ENCODE measurements around the gene WHRN. TPM values are rescaled to one million over a fixed set of nuclear protein-coding genes. Genes with fewer than 3 reads are reported as not detected.

Gene WHRN
- total RNA-seq, 1 donor from 2014 or later, result 1.1 TPM

- Histone ChIP-seq H3K4me2 (no peak overlapping the region), H3F3A (ENCODE audit: low read depth) (no peaks in the 10 kb centered on the region), H2AFZ (replicated peaks) (no peak overlapping the region), H3K4me3 (no peak overlapping the region), H3K4me1 (no peaks in the 10 kb centered on the region), H4K20me1 (ENCODE audit: low read depth) (no peaks in the 10 kb centered on the region), H3K9ac (no peak overlapping the region), H3K27ac (no peak overlapping the region), H3K9me3 (ENCODE audit: low read depth) (no peaks in the 10 kb centered on the region), H3K36me3 (no peaks in the 10 kb centered on the region), H3K79me2 (ENCODE audit: low read depth) (no peaks in the 10 kb centered on the region), H3K27me3 (no peaks in the 10 kb centered on the region)
- DNase-seq (ENCODE audit: low spot score), result no peak
- H3K27ac Mint-ChIP-seq, result no peak overlapping the region
- no peak overlapping the region for H3K4me3 Mint-ChIP-seq
- no peak for TF ChIP-seq EZH2 (IDR thresholded peaks at IDR 0.05)
- no peak for TF ChIP-seq EZH2phosphoT487 (IDR thresholded peaks at IDR 0.05)
- no peak for TF ChIP-seq CTCF (IDR thresholded peaks at IDR 0.05)
- H3K4me1 Mint-ChIP-seq, result peaks cover 4% of the 10 kb centered on the region
- H3K9me3 Mint-ChIP-seq, result peaks cover 5% of the 10 kb centered on the region
- H3K36me3 Mint-ChIP-seq, result no peaks in the 10 kb centered on the region
- H3K27me3 Mint-ChIP-seq (ENCODE audit: insufficient read depth, low read depth), result peaks cover 3% of the 10 kb centered on the region
Measured at GRCh38 chr9:114551750-114552685, 46.7 kb upstream of the WHRN start.

DNA sequence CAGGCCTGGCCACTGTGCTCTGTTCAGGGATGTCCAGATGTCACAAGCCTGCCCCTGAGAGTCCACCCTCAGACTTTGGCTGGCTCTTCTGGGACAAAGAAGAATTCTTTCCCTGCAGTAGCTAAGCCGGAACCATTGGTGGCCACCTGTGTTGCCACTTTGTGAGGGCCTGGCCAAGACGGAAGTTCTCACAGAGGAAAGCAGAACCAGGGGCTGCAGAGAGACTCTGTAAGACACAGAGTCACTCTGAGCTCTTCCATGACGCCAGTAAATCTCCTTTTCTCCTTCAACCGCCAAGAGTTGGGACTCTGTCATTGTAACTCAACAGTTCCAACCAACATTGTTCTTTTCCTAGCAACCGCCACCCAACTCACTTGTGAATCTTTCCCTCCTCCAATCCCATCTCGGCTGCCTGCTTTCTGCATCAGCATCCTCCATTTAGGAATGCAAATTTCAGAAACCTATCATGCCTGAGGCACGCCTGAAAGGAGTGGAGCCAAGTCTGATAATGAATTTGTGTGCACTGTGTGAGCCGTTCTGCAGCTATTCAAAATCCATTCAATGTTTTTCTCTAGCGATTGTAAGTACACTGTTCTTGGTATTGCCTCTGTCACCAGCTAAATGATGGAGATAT, 44.5 kb upstream of the WHRN start:
- H3K36me3 ChIP-seq, result no peaks in the 10 kb centered on the region
- H3K27ac Mint-ChIP-seq, result no peak overlapping the region
- H3K4me3 ChIP-seq, result no peak overlapping the region
- TF ChIP-seq CTCF (IDR thresholded peaks at IDR 0.05) (no peak), EZH2phosphoT487 (IDR thresholded peaks at IDR 0.05) (no peak), EZH2 (IDR thresholded peaks at IDR 0.05) (no peak)
- no peaks in the 10 kb centered on the region for H4K20me1 ChIP-seq (ENCODE audit: low read depth)
- no peaks in the 10 kb centered on the region for H3K9me3 ChIP-seq (ENCODE audit: low read depth)
- H3K27ac ChIP-seq, result no peak overlapping the region
- no peak for DNase-seq (ENCODE audit: low spot score)
- no peaks in the 10 kb centered on the region for H3K79me2 ChIP-seq (ENCODE audit: low read depth)
- peaks cover 5% of the 10 kb centered on the region for H3K27me3 ChIP-seq
- peak overlapping the region; percentile 53 for H2AFZ ChIP-seq (replicated peaks)
- H3K4me3 Mint-ChIP-seq, result no peak overlapping the region
- H3K9me3 Mint-ChIP-seq, result no peaks in the 10 kb centered on the region
- H3K4me1 Mint-ChIP-seq, result peaks cover 4% of the 10 kb centered on the region
- H3K36me3 Mint-ChIP-seq, result no peaks in the 10 kb centered on the region
- H3F3A ChIP-seq (ENCODE audit: low read depth), result no peaks in the 10 kb centered on the region
- H3K9ac ChIP-seq, result no peak overlapping the region
- no peak overlapping the region for H3K4me2 ChIP-seq
- peaks cover 3% of the 10 kb centered on the region for H3K27me3 Mint-ChIP-seq (ENCODE audit: insufficient read depth, low read depth)
- H3K4me1 ChIP-seq, result no peaks in the 10 kb centered on the region

- H3F3A ChIP-seq (ENCODE audit: low read depth), result no peaks in the 10 kb centered on the region
- no peaks in the 10 kb centered on the region for H3K36me3 ChIP-seq
- Mint-ChIP-seq H3K27ac (no peak overlapping the region), H3K36me3 (no peaks in the 10 kb centered on the region), H3K9me3 (no peaks in the 10 kb centered on the region), H3K4me3 (no peak overlapping the region), H3K4me1 (peaks cover 1% of the 10 kb centered on the region), H3K27me3 (ENCODE audit: insufficient read depth, low read depth) (peaks cover 3% of the 10 kb centered on the region)
- peaks cover 6% of the 10 kb centered on the region for H3K27me3 ChIP-seq
- H3K9ac ChIP-seq, result no peak overlapping the region
- no peaks in the 10 kb centered on the region for H3K79me2 ChIP-seq (ENCODE audit: low read depth)
- DNase-seq (ENCODE audit: low spot score), result no peak
- H3K4me2 ChIP-seq, result no peak overlapping the region
- no peaks in the 10 kb centered on the region for H4K20me1 ChIP-seq (ENCODE audit: low read depth)
- no peaks in the 10 kb centered on the region for H3K9me3 ChIP-seq (ENCODE audit: low read depth)
- H3K4me3 ChIP-seq, result no peak overlapping the region
- no peaks in the 10 kb centered on the region for H3K4me1 ChIP-seq
- H2AFZ ChIP-seq (replicated peaks), result no peak overlapping the region
- TF ChIP-seq EZH2phosphoT487 (IDR thresholded peaks at IDR 0.05), result no peak
- no peak for TF ChIP-seq EZH2 (IDR thresholded peaks at IDR 0.05)
- TF ChIP-seq CTCF (IDR thresholded peaks at IDR 0.05), result no peak
- H3K27ac ChIP-seq, result no peak overlapping the region
Measured at GRCh38 chr9:114546851-114547250, 41.6 kb upstream of the WHRN start.
